Lower leg skin (tissue), 3 donors: ENCODE results near the gene PRPS1.

Source experiments
- POLR2A ChIP-seq, 2 donors: fragments of 450-650 bp; IDR thresholded peaks; one replicate each; pipeline ENCODE4 v1.6.1; 2016 to 2017; ENCODE audit warnings: antibody characterized with exemption in 2 of 2, mild to moderate bottlenecking in 1 of 2, moderate library complexity in 1 of 2
- TF ChIP-seq, protein P1 (sequence below), 3 donors: fragments of 450-650 bp; IDR thresholded peaks; one replicate each; pipeline ENCODE4 v1.5.1; 2016; ENCODE audit warnings: antibody characterized with exemption in 3 of 3, mild to moderate bottlenecking in 3 of 3, moderate library complexity in 2 of 3

DNA sequence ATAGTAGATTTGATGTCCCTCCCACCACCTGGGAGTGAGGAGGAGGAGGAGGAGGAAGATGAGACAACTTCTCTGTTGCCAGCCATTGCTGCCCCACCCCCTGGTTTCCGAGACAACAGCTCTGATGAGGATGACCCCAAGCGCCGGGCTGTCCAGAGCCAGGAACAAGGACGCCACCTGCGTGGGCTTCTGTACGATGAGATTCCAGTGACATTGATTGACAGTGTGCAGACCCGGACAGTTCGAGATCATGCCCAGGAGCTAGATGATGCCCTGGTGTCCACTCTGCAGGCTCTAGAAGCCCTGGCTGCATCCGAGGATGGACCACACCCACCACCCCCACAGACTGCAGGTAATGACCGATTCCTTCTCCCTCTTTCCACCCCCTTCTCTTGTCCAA lies 30.5 kb upstream of the PRPS1 start:
- no peak for TF ChIP-seq POLR2A (IDR thresholded peaks at IDR 0.05)
- TF ChIP-seq, protein P1, sequence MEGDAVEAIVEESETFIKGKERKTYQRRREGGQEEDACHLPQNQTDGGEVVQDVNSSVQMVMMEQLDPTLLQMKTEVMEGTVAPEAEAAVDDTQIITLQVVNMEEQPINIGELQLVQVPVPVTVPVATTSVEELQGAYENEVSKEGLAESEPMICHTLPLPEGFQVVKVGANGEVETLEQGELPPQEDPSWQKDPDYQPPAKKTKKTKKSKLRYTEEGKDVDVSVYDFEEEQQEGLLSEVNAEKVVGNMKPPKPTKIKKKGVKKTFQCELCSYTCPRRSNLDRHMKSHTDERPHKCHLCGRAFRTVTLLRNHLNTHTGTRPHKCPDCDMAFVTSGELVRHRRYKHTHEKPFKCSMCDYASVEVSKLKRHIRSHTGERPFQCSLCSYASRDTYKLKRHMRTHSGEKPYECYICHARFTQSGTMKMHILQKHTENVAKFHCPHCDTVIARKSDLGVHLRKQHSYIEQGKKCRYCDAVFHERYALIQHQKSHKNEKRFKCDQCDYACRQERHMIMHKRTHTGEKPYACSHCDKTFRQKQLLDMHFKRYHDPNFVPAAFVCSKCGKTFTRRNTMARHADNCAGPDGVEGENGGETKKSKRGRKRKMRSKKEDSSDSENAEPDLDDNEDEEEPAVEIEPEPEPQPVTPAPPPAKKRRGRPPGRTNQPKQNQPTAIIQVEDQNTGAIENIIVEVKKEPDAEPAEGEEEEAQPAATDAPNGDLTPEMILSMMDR (IDR thresholded peaks at IDR 0.05) = no peak
